Activated CD8-positive, alpha-beta T cell treated with anti-CD3 and anti-CD28 coated beads for 36 hours (primary cell): Measurements from ENCODE around the gene PNMT. TPM values are rescaled to one million over a fixed set of nuclear protein-coding genes. Genes with fewer than 3 reads are reported as not detected.
A peak's percentile ranks its signal among the peaks of the same experiment; 100 is the strongest.

Source experiments
- ATAC-seq: fragments of 200-7000 bp; cut with Tn5 transposase; one replicate; pipeline ENCODE4 v1.10.0; 2021; ENCODE audit warnings: mild to moderate bottlenecking, moderate library complexity
- CTCF ChIA-PET: fragments of 350-600 bp; sonication (Branson Sonifier 250); formaldehyde crosslinking; loops from one replicate; lab custom pipeline; 2021; ENCODE audit warnings: antibody characterized with exemption; lab: Charles Lee
- POLR2A ChIA-PET: fragments of 350-600 bp; sonication (Branson Sonifier 250); formaldehyde crosslinking; loops from one replicate; lab custom pipeline; 2021; ENCODE audit warnings: antibody characterized with exemption; lab: Charles Lee
- DNase-seq: peaks from one replicate; pipeline ENCODE4 v3.0.0-alpha.2; 2020
- H3K27ac Mint-ChIP-seq: one replicate; pipeline ENCODE4 v1.8.0; 2021; ENCODE audit warnings: mild to moderate bottlenecking, mixed read lengths
- H3K27me3 Mint-ChIP-seq: one replicate; pipeline ENCODE4 v1.8.0; 2021; ENCODE audit warnings: mixed read lengths
- H3K36me3 Mint-ChIP-seq: one replicate; pipeline ENCODE4 v1.8.0; 2021; ENCODE audit warnings: low read depth, mixed read lengths
- H3K4me1 Mint-ChIP-seq: one replicate; pipeline ENCODE4 v1.8.0; 2021; ENCODE audit warnings: low read depth, mixed read lengths
- H3K4me3 Mint-ChIP-seq: one replicate; pipeline ENCODE4 v1.8.0; 2021; ENCODE audit warnings: mild to moderate bottlenecking, moderate library complexity, mixed read lengths
- H3K9me3 Mint-ChIP-seq: one replicate; pipeline ENCODE4 v1.8.0; 2021; ENCODE audit warnings: mixed read lengths
- intact Hi-C: fragments of 100-400 bp; cut with micrococcal nuclease; formaldehyde crosslinking; loops from one replicate; pipeline ENCODE4 v1.10.0; 2022
- total RNA-seq, 2 experiments: library from RNA; stranded (reverse); gene quantifications; one replicate each; pipeline ENCODE4 v1.2.3, GENCODE V29; 2021
- TF ChIP-seq, protein P1 (sequence below): fragments of 200-600 bp; IDR thresholded peaks from one replicate; pipeline ENCODE4 v1.8.0; 2022; ENCODE audit warnings: antibody characterized with exemption, mild to moderate bottlenecking

The PNMT gene, protein sequence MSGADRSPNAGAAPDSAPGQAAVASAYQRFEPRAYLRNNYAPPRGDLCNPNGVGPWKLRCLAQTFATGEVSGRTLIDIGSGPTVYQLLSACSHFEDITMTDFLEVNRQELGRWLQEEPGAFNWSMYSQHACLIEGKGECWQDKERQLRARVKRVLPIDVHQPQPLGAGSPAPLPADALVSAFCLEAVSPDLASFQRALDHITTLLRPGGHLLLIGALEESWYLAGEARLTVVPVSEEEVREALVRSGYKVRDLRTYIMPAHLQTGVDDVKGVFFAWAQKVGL
- total RNA-seq, result under 1 TPM in 1 of 2 experiments, not detected in 1; 0.40 TPM

DNA sequence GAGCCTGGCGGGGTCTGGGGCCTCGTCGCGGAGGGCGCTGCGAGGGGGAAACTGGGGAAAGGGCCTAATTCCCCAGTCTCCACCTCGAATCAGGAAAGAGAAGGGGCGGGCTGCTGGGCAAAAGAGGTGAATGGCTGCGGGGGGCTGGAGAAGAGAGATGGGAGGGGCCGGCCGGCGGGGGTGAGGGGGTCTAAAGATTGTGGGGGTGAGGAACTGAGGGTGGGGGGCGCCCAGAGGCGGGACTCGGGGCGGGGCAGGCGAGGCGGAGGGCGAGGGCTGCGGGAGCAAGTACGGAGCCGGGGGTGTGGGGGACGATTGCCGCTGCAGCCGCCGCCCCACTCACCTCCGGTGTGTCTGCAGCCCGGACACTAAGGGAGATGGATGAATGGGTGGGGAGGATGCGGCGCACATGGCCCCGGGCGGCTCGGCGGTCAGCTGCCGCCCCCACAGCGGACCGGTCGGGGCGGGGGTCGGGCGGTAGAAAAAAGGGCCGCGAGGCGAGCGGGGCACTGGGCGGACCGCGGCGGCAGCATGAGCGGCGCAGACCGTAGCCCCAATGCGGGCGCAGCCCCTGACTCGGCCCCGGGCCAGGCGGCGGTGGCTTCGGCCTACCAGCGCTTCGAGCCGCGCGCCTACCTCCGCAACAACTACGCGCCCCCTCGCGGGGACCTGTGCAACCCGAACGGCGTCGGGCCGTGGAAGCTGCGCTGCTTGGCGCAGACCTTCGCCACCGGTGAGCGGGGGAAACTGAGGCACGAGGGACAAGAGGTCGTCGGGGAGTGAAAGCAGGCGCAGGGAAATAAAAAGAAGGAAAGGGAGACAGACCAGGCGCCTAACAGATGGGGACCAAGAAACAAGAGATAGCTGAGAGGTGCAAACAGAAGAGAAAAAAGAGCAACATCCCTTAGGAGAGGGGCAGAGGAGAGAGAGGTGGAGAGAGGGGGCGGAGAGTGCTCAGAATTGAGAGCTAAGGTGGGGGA is at the start of gene PNMT:
Gene PNMT (plus strand): TSS at position 509 of the 980 bp plus-strand sequence. CDS start 23 bp downstream, at position 532.
- H3K27ac Mint-ChIP-seq, result no peak within 1 kb of the TSS
- ATAC-seq, result peak; percentile 83
- H3K4me3 Mint-ChIP-seq, result peak within 1 kb of the TSS; percentile 60
- H3K9me3 Mint-ChIP-seq, result no peaks in the 10 kb centered on the region
- peaks cover 10% of the 10 kb centered on the region for H3K4me1 Mint-ChIP-seq
- TF ChIP-seq, protein P1, sequence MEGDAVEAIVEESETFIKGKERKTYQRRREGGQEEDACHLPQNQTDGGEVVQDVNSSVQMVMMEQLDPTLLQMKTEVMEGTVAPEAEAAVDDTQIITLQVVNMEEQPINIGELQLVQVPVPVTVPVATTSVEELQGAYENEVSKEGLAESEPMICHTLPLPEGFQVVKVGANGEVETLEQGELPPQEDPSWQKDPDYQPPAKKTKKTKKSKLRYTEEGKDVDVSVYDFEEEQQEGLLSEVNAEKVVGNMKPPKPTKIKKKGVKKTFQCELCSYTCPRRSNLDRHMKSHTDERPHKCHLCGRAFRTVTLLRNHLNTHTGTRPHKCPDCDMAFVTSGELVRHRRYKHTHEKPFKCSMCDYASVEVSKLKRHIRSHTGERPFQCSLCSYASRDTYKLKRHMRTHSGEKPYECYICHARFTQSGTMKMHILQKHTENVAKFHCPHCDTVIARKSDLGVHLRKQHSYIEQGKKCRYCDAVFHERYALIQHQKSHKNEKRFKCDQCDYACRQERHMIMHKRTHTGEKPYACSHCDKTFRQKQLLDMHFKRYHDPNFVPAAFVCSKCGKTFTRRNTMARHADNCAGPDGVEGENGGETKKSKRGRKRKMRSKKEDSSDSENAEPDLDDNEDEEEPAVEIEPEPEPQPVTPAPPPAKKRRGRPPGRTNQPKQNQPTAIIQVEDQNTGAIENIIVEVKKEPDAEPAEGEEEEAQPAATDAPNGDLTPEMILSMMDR, result peak; percentile 76
- DNase-seq, result peak; percentile 82
- intact Hi-C loops, result no loop called here
- H3K27me3 Mint-ChIP-seq, result peaks cover 15% of the 10 kb centered on the region
- CTCF ChIA-PET, result interaction anchor here (0.6 to 12.7 kb wide), 22 partner anchors 8 to 649 kb away, joined by 3 to 146 read pairs (median 4); partner anchors contain the start of genes MIEN1 and PGAP3
- POLR2A ChIA-PET, result interaction anchor here (0.6 to 3.8 kb wide), 3 partner anchors 11 to 17 kb away, joined by 4 to 16 read pairs (median 4); no protein-coding TSS in a partner anchor
- H3K36me3 Mint-ChIP-seq, result no peaks in the 10 kb centered on the region

DNA sequence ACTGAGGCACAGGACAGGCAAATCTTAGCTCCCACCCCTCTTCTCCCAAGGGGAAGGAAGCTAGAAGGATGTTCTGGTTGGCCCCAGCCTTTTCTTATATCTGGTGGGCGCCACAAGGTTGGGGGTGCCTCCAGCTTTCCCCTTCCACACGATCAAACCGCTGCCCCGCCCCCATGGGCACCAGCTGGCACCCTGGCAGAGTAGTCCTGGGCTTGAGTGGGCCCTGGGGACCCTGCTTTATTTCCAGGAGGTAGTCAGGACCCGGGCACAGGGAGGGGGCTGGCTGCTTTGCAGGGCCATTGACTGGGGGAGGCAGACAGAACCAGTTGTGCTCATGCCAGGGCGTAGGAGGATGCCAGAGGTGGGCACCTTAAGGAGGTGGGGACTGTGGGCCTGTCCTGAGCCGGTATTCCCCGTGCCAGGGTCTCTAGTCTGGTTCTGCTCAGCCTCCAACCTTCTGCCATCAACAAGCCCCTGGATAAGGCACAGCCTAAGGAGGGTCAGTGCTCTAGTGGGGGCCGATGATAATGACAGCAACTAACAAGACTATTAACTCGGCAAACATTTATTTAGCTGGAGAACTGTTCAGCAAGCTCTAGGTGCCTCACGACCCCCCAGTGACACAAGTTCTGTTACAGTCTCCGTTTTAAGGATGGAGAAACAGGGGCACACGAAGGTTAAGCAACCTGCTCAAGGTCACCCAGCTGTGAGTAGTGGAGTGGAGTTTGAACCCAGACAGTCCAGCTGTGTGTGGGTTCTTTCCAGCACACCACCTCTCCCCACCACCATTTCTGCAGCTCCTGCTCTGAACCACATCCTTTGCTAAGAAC is 49.1 kb upstream of the PNMT start:
- intact Hi-C loops, result no loop called here
- ChIA-PET CTCF (interaction anchor here (0.9 to 10.5 kb wide), 10 partner anchors 9 to 408 kb away, joined by 4 to 224 read pairs (median 41); partner anchors contain the start of genes PNMT, STARD3 and TCAP), POLR2A (interaction anchor here (1.1 to 1.5 kb wide), 3 partner anchors 19 to 361 kb away, joined by 3 to 5 read pairs (median 3); partner anchors contain the start of gene PSMD3)
- Mint-ChIP-seq H3K4me3 (no peak overlapping the region), H3K9me3 (no peaks in the 10 kb centered on the region), H3K36me3 (no peaks in the 10 kb centered on the region), H3K27me3 (peaks cover 9% of the 10 kb centered on the region), H3K27ac (no peak overlapping the region), H3K4me1 (peaks cover 12% of the 10 kb centered on the region)
- DNase-seq, result no peak
- TF ChIP-seq, protein P1, result no peak
- ATAC-seq, result no peak

DNA sequence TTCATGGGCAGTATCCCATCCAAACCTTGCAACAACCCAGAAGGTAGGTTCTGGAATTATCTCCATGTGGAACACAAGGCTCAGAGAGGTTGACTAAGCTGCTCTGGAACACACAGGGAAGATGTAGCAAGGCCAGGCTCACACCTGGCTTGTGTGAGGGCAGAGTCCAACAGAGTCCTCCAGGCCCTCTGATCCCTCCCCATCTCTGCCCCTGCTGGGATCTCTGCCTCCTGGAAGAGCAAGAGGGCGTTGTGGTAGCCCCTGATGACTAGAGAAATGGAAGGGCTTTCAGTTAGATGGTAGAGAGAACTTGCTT is 48.5 kb upstream of the PNMT start:
- POLR2A ChIA-PET, result interaction anchor here (0.6 to 1.4 kb wide), 2 partner anchors 86 to 136 kb away, joined by 3 read pairs; no protein-coding TSS in a partner anchor
- DNase-seq, result no peak
- TF ChIP-seq, protein P1, result no peak
- Mint-ChIP-seq H3K27me3 (peaks cover 9% of the 10 kb centered on the region), H3K4me1 (peaks cover 12% of the 10 kb centered on the region), H3K27ac (no peak overlapping the region), H3K36me3 (no peaks in the 10 kb centered on the region), H3K9me3 (no peaks in the 10 kb centered on the region), H3K4me3 (no peak overlapping the region)
- no peak for ATAC-seq
- CTCF ChIA-PET, result interaction anchor here (0.9 to 10.5 kb wide), 10 partner anchors 9 to 407 kb away, joined by 4 to 224 read pairs (median 92); partner anchors contain the start of genes PNMT, STARD3 and TCAP
- intact Hi-C loops, result loop anchor here (5.0 to 10.0 kb wide), 3 partner anchors 72 to 365 kb away; partner anchors contain the start of gene PSMD3
